ENCODE measurements around the gene HDC.

GRCh38 chr15:50218691-50219090 lies 46.8 kb downstream of the HDC start:
- TF ChIP-seq CTCF (IDR thresholded peaks at IDR 0.05) (no peak), TAF1 (IDR thresholded peaks at IDR 0.05; ENCODE audit: borderline replicate concordance, low read depth, low read length) (no peak), NFIC (IDR thresholded peaks at IDR 0.05; ENCODE audit: borderline replicate concordance) (no peak), YY1 (IDR thresholded peaks at IDR 0.05; ENCODE audit: low read depth) (no peak), EP300 (IDR thresholded peaks at IDR 0.05; ENCODE audit: borderline replicate concordance in 1 of 2, low read depth in 1 of 2, low read length in 1 of 2) (no peak), GABPA (IDR thresholded peaks at IDR 0.05; ENCODE audit: low read depth) (no peak), MXI1 (IDR thresholded peaks at IDR 0.05; ENCODE audit: low read depth, low read length) (no peak), RXRA (IDR thresholded peaks at IDR 0.05; ENCODE audit: borderline replicate concordance, low read depth) (no peak), GATA2 (CRISPR knock-in tag; IDR thresholded peaks at IDR 0.05) (no peak)
- TF ChIP-seq, protein P1, sequence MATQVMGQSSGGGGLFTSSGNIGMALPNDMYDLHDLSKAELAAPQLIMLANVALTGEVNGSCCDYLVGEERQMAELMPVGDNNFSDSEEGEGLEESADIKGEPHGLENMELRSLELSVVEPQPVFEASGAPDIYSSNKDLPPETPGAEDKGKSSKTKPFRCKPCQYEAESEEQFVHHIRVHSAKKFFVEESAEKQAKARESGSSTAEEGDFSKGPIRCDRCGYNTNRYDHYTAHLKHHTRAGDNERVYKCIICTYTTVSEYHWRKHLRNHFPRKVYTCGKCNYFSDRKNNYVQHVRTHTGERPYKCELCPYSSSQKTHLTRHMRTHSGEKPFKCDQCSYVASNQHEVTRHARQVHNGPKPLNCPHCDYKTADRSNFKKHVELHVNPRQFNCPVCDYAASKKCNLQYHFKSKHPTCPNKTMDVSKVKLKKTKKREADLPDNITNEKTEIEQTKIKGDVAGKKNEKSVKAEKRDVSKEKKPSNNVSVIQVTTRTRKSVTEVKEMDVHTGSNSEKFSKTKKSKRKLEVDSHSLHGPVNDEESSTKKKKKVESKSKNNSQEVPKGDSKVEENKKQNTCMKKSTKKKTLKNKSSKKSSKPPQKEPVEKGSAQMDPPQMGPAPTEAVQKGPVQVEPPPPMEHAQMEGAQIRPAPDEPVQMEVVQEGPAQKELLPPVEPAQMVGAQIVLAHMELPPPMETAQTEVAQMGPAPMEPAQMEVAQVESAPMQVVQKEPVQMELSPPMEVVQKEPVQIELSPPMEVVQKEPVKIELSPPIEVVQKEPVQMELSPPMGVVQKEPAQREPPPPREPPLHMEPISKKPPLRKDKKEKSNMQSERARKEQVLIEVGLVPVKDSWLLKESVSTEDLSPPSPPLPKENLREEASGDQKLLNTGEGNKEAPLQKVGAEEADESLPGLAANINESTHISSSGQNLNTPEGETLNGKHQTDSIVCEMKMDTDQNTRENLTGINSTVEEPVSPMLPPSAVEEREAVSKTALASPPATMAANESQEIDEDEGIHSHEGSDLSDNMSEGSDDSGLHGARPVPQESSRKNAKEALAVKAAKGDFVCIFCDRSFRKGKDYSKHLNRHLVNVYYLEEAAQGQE (IDR thresholded peaks at IDR 0.05; ENCODE audit: low read depth, low read length) = no peak

Data from SK-N-SH (cell line).